ENCODE results near the gene CHTOP.

Gene CHTOP

GRCh38 chr1:153629971-153630370 lies 3.9 kb upstream of the CHTOP start:
- no peaks in the 10 kb centered on the region for H3K9me3 ChIP-seq (ENCODE audit: insufficient read depth, low read length, severe bottlenecking)
- H4K20me1 ChIP-seq (ENCODE audit: insufficient read depth, low read length) = no peaks in the 10 kb centered on the region
- no peak overlapping the region for H3K27ac ChIP-seq (ENCODE audit: low read length)
- ATAC-seq (ENCODE audit: insufficient read depth, low read depth) (no peak), DNase-seq (no peak)
- H3K27me3 ChIP-seq (ENCODE audit: insufficient read depth, low read length, poor library complexity) = no peaks in the 10 kb centered on the region
- no peak overlapping the region for H3K4me3 ChIP-seq (ENCODE audit: low read depth in 1 of 2, low read length in 2 of 2)
- H3K4me2 ChIP-seq (ENCODE audit: insufficient read depth, low read length) = no peak overlapping the region
- TF ChIP-seq EZH2 (IDR thresholded peaks at IDR 0.05; ENCODE audit: borderline replicate concordance, low read depth, low read length, severe bottlenecking) (no peak), CTCF (IDR thresholded peaks at IDR 0.05; ENCODE audit: borderline replicate concordance, extremely low read depth, low read length, poor library complexity, severe bottlenecking) (no peak)
- H3K4me1 ChIP-seq (ENCODE audit: insufficient read depth, low read length) = peaks cover 8% of the 10 kb centered on the region
- no peak overlapping the region for H3K9ac ChIP-seq (ENCODE audit: low read depth, low read length)
- no peaks in the 10 kb centered on the region; the same call in 1 of the 2 replicates for H3K36me3 ChIP-seq (ENCODE audit: insufficient read depth, low read length)
- no peak overlapping the region for H2AFZ ChIP-seq (ENCODE audit: low read depth, low read length)
- H3K79me2 ChIP-seq (ENCODE audit: insufficient read depth, low read length) = peaks cover 11% of the 10 kb centered on the region

- ATAC-seq (ENCODE audit: insufficient read depth, low read depth) = no peak
- no peak overlapping the region for H2AFZ ChIP-seq (ENCODE audit: low read depth, low read length)
- H3K9ac ChIP-seq (ENCODE audit: low read depth, low read length) = no peak overlapping the region
- H4K20me1 ChIP-seq (ENCODE audit: insufficient read depth, low read length) = 0 out of 2 replicates have a peak, but pooled peaks cover 2% of the 10 kb centered on the region
- H3K36me3 ChIP-seq (ENCODE audit: insufficient read depth, low read length) = peaks cover 2% of the 10 kb centered on the region; the same call in 1 of the 2 replicates
- no peak overlapping the region for H3K4me3 ChIP-seq (ENCODE audit: low read depth in 1 of 2, low read length in 2 of 2)
- peaks cover 15% of the 10 kb centered on the region for H3K79me2 ChIP-seq (ENCODE audit: insufficient read depth, low read length)
- H3K9me3 ChIP-seq (ENCODE audit: insufficient read depth, low read length, severe bottlenecking) = no peaks in the 10 kb centered on the region
- TF ChIP-seq CTCF (IDR thresholded peaks at IDR 0.05; ENCODE audit: borderline replicate concordance, extremely low read depth, low read length, poor library complexity, severe bottlenecking) (no peak), EZH2 (IDR thresholded peaks at IDR 0.05; ENCODE audit: borderline replicate concordance, low read depth, low read length, severe bottlenecking) (no peak)
- no peaks in the 10 kb centered on the region for H3K27me3 ChIP-seq (ENCODE audit: insufficient read depth, low read length, poor library complexity)
- DNase-seq = no peak
- no peak overlapping the region for H3K4me2 ChIP-seq (ENCODE audit: insufficient read depth, low read length)
- peaks cover 12% of the 10 kb centered on the region for H3K4me1 ChIP-seq (ENCODE audit: insufficient read depth, low read length)
- no peak overlapping the region for H3K27ac ChIP-seq (ENCODE audit: low read length)
Observed at GRCh38 chr1:153630384-153630783, 3.5 kb upstream of the CHTOP start.

- Histone ChIP-seq H3K9ac (ENCODE audit: low read depth, low read length) (no peak overlapping the region), H3K4me3 (ENCODE audit: low read depth in 1 of 2, low read length in 2 of 2) (no peak overlapping the region), H2AFZ (ENCODE audit: low read depth, low read length) (no peak overlapping the region), H3K79me2 (ENCODE audit: insufficient read depth, low read length) (peaks cover 24% of the 10 kb centered on the region), H3K36me3 (ENCODE audit: insufficient read depth, low read length) (peaks cover 11% of the 10 kb centered on the region), H3K4me2 (ENCODE audit: insufficient read depth, low read length) (no peak overlapping the region), H3K27ac (ENCODE audit: low read length) (no peak overlapping the region), H3K9me3 (ENCODE audit: insufficient read depth, low read length, severe bottlenecking) (no peaks in the 10 kb centered on the region), H3K4me1 (ENCODE audit: insufficient read depth, low read length) (peaks cover 21% of the 10 kb centered on the region), H3K27me3 (ENCODE audit: insufficient read depth, low read length, poor library complexity) (no peaks in the 10 kb centered on the region), H4K20me1 (ENCODE audit: insufficient read depth, low read length) (peaks cover 5% of the 10 kb centered on the region; the same call in 1 of the 2 replicates)
- ATAC-seq (ENCODE audit: insufficient read depth, low read depth) = no peak
- TF ChIP-seq CTCF (IDR thresholded peaks at IDR 0.05; ENCODE audit: borderline replicate concordance, extremely low read depth, low read length, poor library complexity, severe bottlenecking) = no peak
- TF ChIP-seq EZH2 (IDR thresholded peaks at IDR 0.05; ENCODE audit: borderline replicate concordance, low read depth, low read length, severe bottlenecking) = no peak
- no peak for DNase-seq
Observed at GRCh38 chr1:153631047-153632022, 2.5 kb upstream of the CHTOP start.

Data from DND-41 (cell line).